ENCODE data around the gene KRTAP8-1.

The KRTAP8-1 gene

DNA sequence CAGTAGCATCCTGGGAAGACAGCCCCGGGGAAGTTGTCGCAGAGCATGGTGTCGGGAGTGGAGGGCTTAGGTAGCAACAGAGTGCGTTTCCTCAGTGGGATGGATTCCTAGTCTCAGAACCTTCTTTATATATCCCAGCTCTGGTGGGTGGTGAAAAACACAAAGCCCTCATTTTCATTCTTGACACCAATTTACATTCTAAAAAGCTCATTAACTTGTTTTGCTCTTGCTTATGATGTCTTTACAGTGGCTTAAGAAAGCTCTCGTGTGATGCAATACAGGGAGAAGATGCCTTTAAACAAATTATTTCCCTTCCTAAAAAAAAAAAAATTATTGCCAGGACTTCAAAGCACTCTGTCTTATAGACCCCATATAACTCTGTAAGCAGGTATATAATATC lies at the start of gene KRTAP8-1:
Gene KRTAP8-1, minus strand, starts transcription at position 101 of the 400 bp plus-strand sequence. Its CDS starts 54 bp downstream, at position 47.
- DNase-seq (ENCODE audit: low spot score) = no peak

GRCh38 chr21:30847627-30848500 lies 34.8 kb upstream of the KRTAP8-1 start:
- DNase-seq (ENCODE audit: low spot score) = no peak

DNA sequence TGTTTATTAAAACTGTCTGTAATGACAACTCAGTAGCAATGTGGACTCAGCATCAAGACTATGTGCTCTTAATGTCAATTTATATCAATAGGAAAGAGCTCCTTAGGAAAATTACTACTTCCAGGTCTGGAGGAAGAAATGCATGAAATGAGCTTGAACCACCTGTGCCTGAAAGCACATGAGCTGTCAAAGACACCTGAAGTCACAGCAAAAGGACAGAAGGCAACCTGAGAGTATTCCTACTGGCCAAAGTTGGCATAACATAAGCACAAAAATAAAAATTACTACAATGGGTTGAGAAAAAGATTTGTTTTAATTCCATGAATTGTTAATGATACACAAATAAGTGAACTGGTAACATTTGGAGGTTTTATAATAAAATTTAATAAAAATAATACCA lies 29.9 kb upstream of the KRTAP8-1 start:
- DNase-seq (ENCODE audit: low spot score) = no peak

- peak; percentile 3 for DNase-seq (ENCODE audit: low spot score)
Measured at GRCh38 chr21:30839304-30839703, 26.2 kb upstream of the KRTAP8-1 start.

- no peak for DNase-seq (ENCODE audit: low spot score)
Measured at GRCh38 chr21:30838536-30838935, 25.5 kb upstream of the KRTAP8-1 start.

GRCh38 chr21:30831194-30831765 lies 18.2 kb upstream of the KRTAP8-1 start:
- no peak for DNase-seq (ENCODE audit: low spot score)

DNA sequence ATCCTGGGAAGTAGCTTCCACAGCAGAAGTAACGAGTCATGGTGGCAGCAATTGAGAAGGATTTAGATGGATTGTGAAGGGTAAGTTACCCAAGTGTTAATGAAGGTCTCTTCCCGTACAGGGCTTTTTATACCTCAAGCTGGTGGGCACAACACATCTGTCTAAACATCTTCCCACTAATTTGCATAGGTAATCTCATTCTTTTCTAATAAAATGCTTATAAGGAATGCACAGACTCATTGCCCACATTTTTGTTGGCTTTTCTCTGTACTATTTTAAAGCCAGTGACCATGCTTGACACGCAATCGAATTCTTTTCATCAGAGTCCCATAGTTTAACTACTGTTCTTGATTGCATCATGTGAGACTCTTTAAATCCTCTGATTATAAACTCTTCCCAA lies 16.6 kb upstream of the KRTAP8-1 start, which contains the start of gene KRTAP7-1:
Gene KRTAP7-1, minus strand, starts transcription at position 101 of the 400 bp plus-strand sequence. Its CDS starts 61 bp downstream, at position 40.
- no peak for DNase-seq (ENCODE audit: low spot score)

DNA sequence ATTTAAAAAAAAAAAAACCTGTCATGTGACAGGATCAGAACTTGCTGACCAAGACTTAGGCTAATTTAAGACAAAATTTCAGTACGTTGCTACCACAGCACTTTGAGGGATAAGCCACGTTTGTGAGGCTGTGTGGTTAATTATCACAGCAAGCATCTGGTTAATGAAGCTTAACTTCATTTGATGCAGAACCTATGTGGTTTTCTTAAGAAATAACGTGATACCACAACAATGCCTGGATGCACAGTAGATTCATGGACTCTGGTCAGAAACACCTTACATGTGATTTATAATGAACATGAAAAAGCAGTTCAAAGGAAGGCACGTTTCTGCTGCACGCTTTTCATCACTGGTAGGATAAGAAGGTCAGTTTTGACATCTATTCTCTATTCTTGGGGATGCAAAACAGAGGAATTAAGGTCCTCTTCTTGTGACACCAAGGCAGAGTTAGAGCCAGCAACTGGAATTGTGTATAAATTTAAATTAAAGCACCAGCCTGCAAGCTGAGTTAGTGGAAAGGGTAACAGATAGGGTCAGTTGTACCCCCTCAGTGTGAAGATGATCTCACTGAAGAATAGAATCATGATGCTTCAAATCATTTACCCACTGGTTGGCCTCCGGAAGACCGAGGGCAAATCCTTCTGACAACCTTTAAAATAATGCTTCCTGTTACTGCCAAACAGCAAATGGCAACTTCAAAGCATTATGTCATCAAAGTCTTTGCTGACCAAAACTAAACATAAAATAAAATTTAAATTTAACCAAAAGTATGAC lies 6.0 kb upstream of the KRTAP8-1 start:
- DNase-seq (ENCODE audit: low spot score) = no peak

DNA sequence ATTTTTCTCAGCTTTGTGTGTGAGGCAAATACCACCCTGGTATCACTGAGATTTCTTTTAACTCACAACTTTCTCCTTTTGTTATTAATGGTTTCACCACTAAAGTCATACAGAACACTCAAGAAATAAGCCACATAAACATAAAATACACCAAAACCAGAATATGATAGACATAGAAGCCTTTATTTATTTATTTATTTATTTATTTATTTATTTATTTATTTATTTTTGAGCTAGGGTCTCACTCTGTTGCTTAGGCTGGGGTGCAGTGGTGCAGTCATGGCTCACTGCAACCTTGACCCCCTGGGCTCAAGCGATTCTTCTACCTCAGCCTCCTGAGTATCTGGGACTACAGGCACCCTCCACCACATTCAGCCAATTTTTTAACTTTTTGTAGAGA lies 12.5 kb downstream of the KRTAP8-1 start:
- DNase-seq (ENCODE audit: low spot score) = no peak

- no peak for DNase-seq (ENCODE audit: low spot score)
Measured at GRCh38 chr21:30793581-30794314, 19.3 kb downstream of the KRTAP8-1 start.

DNA sequence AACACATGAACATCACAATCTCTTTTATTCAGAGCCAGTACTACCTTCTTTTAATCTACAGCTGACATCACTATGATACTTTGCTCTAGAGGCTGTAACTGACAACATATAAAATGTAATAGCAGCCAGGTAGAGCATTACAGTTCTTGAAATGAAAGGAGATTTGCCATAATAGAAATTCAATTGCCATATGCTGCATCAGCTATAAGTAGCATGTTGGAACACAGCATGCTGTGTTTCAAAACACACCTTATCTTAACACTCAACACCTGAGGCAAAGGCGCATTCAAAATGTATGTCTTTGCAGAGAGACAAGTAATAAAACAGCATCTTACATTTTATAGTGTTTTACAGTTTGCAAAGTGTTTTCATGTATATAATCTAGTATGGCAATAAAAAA lies 33.8 kb downstream of the KRTAP8-1 start:
- DNase-seq (ENCODE audit: low spot score) = no peak

DNA sequence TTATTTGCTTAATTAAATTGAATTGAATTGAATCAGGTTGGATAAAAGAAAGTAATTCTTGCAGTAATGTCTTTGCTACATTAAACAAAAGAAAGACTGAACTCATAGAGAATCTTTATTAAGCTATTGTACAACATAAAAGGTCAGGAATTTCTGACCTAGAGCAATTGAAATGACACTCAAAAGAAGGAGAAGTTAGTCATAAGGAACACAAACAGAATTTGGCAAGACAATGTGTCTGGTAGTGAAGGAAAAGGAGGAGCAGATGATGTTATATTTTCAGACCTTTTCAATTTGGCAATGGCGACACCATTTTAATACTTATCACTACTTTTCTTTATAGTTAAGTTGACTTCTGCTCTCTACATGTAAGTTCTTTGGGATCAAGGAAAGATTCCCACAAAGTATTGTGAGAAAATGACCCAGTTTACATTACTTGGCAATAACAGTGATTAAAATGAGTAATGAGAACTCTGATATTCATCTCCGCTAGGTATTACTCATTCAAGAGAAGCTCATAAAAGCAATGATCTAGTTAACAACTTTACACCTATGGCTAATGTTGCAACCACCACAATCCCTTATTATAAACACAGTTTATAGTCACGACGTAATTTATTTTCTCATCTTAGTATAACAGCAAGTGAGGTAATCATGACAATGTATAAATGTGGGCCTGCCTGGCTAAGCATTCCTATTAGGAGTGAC lies 43.2 kb downstream of the KRTAP8-1 start:
- DNase-seq (ENCODE audit: low spot score) = no peak

Data from AG08396 (cell line).